GM15510 (cell line): ENCODE measurements around the gene NECAB2.

ENCODE experiments used
- POLR2A ChIP-seq: IDR thresholded peaks from 3 replicates; pipeline ENCODE4 v1.6.1; 2011; ENCODE audit warnings: borderline replicate concordance; ENCODE audit not compliant: insufficient read length; ENCODE audit errors: extremely low read depth

Gene NECAB2

DNA sequence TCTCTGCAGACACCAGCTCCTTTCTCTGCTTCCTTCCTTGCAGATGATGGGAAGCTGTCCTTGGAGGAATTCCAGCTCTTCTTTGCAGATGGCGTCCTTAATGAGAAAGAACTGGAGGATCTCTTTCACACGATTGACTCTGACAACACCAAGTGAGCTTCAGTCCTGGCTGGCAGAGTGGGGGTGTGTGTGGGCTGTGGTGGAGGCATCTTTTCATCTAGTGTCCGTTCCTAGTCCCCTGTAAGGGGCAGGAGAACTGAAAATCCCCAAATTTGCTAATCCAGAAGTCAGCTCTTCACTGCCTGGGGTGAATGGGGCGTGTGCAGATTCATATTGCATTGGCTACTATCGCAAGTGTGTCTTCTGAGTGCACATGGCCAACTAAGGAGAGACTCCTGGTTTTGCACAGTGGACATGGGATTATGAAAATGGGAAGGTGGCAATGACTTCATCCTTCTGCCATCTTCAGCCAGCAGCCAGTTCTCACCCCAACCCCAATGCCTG, 10.4 kb downstream of the NECAB2 start:
- no peak for TF ChIP-seq POLR2A

DNA sequence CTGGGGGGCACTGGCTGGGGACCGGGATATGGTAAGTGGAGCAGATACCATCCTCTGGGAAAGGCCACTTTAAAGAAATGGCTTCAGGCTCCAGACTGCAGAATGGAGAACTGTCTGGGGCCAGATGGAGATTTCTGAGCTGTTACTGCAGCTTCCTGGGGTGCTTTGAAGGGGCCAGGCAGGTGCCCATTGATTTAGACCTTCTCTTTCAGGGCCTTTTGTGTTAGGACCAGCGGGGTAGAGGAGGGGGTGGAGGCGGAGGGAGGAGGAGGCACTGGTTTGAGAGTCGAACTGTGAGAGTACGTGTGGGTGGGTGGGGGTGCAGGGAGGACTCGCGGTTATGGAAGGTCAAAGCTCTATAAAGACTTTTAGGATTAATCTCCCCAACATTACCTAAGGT, 11.4 kb downstream of the NECAB2 start:
- TF ChIP-seq POLR2A = no peak

DNA sequence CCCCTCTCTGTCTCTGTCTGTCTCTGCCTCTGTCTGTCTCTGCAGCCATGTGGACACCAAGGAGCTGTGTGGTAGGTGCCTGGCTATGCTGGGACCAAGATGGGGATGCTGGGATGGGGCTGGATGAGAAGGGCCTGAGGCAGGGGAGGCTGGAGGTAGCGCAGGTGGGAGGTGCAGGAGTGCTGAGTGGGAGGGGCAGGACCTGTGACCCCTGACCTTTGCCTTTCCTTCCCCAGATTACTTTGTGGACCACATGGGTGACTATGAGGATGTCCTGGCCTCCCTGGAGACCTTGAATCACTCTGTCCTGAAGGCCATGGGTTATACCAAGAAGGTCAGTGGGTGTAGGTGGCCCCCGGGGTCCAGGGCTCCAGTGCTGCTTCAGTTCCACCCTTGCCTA, 12.8 kb downstream of the NECAB2 start:
- TF ChIP-seq POLR2A = no peak

DNA sequence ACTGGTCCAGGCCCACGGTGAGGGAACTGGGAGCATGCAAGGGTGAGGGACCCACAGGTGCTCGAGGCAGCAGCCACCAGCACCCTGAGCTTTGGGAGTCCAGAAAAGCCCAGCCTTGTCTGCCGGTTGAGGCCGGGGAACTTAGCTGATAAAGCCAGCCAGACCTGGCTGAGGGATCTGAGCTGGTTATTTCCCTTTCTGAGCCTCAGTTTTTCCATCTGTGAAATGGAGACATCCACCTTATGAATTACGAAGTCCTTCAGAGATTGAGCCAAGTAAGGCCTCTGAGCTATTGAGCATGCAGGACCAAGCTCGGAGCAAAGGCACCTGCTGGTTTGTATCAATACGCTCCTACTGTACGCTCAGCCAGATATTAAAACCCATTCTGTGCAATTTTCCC, 13.8 kb downstream of the NECAB2 start:
- TF ChIP-seq POLR2A = no peak

DNA sequence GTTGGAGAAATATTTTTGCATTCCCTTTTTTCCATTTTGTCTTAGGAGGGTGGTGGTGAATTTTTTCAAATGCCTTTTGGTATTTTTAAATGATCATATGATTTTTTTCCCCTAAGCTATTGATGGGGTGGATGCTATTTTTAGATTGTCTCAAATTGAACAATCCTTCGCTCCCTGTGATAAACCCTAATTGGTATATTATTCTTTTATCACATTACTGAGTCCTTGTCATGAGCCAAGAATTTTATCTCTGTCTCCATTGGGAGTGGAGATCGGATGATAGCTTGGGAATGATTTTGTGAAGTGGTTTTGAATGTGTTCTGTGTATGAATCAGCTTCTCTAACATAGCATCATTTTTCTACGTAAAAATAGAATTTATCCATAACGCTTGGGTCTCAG, 15.4 kb downstream of the NECAB2 start:
- no peak for TF ChIP-seq POLR2A

DNA sequence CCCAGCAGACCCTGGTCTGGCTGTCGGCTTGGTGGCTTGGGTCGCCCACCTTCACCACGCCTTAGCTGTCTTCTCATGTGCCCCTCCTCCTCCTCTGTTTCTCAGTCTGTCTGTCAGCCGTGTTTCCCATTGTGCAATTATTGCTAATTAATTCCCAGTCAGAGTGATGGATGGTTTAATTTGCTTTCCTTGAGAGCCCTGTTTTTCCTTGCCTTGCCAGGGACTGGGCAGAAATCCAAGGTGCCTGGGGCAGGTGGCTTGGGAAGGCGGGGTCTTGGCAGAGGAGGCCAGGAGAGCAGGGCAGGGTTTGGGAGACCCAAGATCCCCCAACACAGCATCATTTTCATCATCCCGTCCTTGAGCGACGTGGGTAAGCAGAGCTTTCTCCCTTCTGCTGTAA, 21.3 kb downstream of the NECAB2 start:
- TF ChIP-seq POLR2A = no peak

DNA sequence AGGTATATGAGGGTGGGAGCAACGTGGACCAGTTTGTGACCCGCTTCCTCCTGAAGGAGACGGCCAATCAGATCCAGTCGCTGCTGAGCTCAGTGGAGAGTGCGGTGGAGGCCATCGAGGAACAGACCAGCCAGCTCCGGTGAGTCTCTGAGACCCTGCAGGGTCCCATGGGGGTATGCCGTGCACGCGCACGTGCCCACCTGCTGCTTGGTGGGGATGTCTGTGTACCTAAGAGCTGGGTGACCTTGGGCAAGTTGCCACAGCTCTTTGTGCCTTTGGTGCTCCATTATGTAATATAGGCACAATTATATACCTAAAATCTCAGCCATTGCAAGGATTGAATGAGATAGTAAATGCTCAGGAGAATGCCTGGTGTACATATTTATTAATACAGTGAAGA, 22.4 kb downstream of the NECAB2 start:
- no peak for TF ChIP-seq POLR2A

DNA sequence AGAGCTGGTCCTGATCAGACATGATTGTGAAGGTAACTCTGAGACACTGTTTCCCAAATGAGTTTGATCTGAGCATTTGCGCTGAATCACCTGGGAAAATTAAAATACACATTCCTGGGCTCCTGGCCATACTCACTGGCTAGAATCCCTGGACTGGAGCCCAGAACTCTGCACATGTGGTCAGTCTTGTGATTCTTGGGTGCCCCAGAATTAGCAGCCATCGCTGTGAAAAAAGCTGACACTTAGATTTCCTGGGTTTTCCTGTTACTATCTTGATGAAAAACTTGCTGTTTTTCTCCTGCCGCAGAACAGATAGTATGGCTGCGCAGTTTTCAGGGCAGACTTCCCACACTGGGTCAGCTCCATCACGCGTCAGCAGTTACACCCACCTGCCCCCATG, 24.6 kb downstream of the NECAB2 start:
- no peak for TF ChIP-seq POLR2A

DNA sequence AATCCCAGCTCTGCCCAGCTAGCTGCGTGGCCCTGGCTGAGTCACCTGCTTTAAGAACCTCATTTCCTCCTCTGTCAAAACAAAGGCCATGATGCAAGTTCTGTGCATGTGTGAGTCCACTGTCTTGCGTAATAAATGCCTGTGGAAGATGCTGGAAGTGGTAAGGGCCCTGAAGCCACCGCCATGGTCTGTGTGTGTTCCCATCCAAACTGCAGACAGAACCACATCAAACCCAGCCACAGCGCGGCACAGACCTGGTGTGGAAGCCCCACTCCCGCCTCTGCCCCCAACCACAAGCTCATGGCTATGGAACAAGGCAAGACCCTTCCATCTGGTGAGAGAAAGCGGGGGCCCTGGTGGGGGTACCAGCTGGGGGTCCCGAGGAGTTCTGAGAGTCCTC, 26.0 kb downstream of the NECAB2 start:
- TF ChIP-seq POLR2A = no peak

DNA sequence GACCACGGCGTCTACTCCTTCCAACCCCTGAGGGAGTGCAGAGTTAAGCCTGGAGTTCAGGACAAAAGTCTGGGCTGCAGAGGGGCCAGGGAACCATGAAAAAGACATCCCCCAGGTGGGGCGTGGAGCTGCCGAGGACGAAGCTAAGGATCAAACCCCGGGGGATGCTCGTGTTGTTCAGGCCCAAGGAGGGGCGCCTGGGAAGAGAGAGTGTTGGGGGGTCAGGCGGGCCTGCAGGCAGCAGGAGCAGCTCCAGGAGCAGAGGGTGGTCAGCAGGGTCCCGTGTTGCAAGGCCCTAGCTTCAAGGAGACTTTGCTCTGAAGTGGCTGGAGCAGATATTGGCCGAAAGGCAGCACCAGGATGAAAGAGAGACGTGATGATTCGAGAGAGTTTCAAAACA, 26.7 kb downstream of the NECAB2 start:
- TF ChIP-seq POLR2A = no peak

DNA sequence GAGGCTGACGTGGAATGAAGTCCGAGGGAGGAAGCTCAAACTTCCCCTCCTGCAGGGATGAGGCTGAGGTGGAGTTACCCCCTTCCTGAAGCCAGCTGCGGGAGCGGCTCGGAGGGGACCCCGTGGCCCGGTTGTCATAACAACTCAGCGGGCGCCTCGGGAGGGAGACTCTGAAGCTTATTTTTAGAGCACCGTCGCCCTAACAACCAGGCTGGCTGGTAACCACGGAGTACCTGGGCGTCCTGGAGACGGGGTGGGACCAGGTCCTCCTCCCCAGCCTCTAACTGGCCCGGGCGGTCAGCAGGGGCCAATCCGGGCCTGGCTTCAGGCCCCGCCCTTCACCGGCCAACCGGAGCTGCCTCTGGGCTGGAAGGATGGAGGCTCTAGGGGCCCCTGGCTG, 27.7 kb downstream of the NECAB2 start:
- no peak for TF ChIP-seq POLR2A

DNA sequence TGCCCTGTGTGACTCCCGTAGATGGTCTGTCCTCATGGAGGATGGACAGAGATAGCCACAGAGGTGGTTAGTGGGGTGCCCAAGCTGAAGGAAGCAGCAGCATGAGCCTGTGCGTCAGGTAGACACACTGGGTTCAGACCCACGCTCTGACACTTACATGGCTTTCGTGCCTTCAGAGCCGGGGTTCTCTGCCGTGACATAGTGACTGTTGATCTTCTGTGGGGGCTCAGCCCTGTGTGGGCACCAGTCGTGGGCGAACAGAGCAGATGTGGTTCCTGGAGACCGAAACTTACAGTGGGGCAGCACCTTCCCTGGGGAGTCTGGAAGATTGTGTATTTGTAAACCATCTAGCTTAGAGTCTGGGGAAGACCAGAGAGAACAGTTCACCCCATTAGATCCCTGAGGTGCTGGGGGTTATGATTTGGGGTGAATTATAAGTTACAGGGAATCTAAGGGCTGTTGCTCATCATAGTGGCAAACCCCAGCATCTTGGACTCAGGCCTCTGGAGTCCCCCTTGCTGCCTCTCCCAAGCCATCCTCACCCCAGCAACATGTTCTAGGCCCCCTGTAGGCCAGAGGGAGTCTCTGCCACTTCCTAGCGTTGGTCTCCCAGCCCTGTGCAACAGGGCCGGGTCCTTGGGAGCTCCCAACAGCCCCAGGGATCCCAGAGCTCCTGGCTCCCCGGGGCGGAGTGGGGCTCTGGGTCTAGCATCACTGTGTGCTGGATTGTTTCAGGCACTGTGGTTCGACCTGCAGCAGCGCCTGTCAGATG, 28.6 kb downstream of the NECAB2 start:
- TF ChIP-seq POLR2A = no peak

DNA sequence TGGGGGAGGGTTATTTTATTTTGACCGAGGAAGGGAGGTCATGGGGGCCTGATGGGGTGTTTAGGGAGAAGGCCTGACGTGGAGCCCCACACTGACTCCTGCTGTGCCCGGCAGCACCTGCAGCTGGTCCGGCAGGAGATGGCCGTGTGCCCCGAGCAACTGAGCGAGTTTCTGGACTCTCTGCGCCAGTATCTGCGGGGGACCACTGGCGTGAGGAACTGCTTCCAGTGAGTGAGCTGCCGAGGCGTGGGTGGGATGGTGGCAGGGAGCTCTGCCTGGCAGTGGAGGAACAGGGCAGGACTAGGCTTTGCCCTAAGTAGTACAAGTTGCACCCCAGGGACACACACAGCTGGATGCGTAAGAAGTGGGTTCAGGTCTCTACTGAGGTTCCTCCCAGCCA, 30.0 kb downstream of the NECAB2 start:
- no peak for TF ChIP-seq POLR2A

DNA sequence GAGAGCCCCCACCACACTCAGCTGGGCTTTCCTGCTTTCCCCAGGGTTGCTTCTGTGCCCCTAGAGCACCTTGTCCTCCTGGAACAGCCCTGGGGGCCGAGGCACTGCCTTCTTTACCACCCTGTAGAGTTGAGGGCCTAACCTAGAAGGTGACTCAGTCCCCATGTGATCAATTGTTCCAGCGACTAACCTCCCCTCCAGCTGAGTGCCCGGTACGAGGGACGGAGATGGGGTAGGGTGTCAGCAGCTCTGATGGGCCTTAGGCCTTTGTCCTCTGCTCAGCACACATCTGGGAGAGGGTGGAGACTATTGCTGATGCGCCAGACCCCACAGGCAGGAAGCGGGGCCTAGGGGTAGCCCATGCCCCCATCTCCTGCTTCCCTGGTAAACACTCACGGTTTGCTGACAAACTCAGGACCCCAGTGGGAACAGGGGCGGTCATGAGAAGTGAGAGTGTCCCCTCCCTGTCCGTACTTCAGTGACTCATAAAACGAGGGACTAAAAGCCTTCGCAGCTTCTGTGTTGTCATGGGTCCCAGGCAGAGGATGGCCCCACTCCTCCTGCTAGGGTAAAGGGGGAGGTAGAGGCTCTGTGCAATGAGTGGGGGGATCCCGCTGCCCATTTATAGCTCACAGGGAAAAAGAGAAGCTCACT, 33.1 kb downstream of the NECAB2 start:
- TF ChIP-seq POLR2A = no peak

DNA sequence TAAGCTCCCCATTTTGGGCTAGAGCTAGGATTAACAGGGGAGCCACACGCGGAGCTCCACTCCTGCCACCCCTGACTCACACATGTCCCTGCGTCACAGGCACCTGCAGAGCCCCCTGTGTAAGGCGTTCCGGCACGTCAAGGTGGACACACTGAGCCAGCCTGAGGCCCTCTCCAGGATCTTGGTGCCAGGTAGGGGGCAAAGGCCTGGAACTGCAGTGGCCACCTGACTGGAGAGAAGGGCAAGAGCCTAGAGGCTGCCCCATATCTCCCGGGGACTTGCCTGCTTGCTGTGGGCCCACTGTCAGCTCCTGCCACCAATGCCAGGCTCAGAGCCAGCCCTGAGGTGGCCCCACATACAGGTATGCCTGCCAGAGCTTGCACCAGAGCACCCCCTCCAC, 33.7 kb downstream of the NECAB2 start:
- no peak for TF ChIP-seq POLR2A

DNA sequence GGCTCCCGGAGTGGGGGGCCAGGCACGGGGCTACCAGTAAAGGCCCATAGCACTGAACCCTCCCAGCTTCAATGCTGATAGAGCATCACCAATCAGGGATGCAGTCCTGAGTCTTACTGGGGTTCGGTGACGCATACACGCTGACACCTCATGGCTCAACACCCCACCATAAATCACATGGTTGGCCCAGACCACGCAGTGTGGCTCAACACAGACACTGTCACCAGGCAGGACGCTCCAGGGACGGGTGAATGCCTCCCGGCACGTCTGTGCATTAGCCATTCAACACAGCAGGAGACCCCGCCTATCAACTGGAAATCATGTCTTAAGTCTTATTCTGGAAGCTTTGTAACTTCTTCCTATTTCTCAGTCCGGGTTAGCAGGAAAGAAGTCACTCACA, 35.0 kb downstream of the NECAB2 start:
- no peak for TF ChIP-seq POLR2A
